IMR-90 (cell line): ENCODE measurements around the gene MARCOL. TPM values are rescaled to one million over a fixed set of nuclear protein-coding genes. Genes with fewer than 3 reads are reported as not detected.

ENCODE experiments used
- ATAC-seq: fragments of 200-7000 bp; cut with Tn5 transposase; 2 replicates; pipeline ENCODE4 v1.9.1; 2020; ENCODE audit warnings: low read depth, mild to moderate bottlenecking, moderate library complexity
- Bru-seq: library from RNA; stranded (reverse); fragments of 400-500 nt; gene quantifications from one replicate; lab custom pipeline; 2021; lab: Mats Ljungman, UMichigan
- BruChase-seq, 2 experiments: library from RNA; stranded (reverse); fragments of 400-500 nt; gene quantifications; one replicate each; lab custom pipeline; 2021; lab: Mats Ljungman, UMichigan
- BruUV-seq: library from RNA; stranded (reverse); fragments of 400-500 nt; replicated peaks from 2 replicates; lab custom pipeline; 2021; lab: Mats Ljungman, UMichigan
- CTCF ChIA-PET: fragments of 300-600 bp; formaldehyde crosslinking; extraction: SDS; loops from one replicate; lab custom pipeline; 2021; ENCODE audit warnings: antibody characterized with exemption; lab: Yijun Ruan, JAX
- POLR2A ChIA-PET: fragments of 300-600 bp; sonication (Branson Sonifier 250); formaldehyde crosslinking; loops from one replicate; lab custom pipeline; 2022; ENCODE audit warnings: antibody characterized with exemption; ENCODE audit not compliant: unreplicated experiment; lab: Charles Lee
- DNase-seq: peaks from one replicate; pipeline ENCODE4 v3.0.0; 2013
- H2AFZ ChIP-seq: replicated peaks from 2 replicates; pipeline ENCODE3; 2013; ENCODE audit warnings: low read length, mild to moderate bottlenecking; ENCODE audit not compliant: poor library complexity
- H2AK5ac ChIP-seq: 2 replicates; pipeline ENCODE4 v1.6.1; 2013; ENCODE audit warnings: low read depth, low read length, inconsistent platforms
- H2AK9ac ChIP-seq: replicated peaks from 2 replicates; pipeline ENCODE3; 2013; ENCODE audit warnings: mild to moderate bottlenecking, low read depth, low read length, moderate library complexity; ENCODE audit not compliant: poor library complexity
- H2BK120ac ChIP-seq: 2 replicates; pipeline ENCODE4 v1.6.1; 2013; ENCODE audit warnings: low read depth, low read length, inconsistent platforms
- H2BK15ac ChIP-seq: 3 replicates; pipeline ENCODE4 v1.6.1; 2013; ENCODE audit warnings: low read depth, low read length, inconsistent platforms
- H2BK20ac ChIP-seq: 2 replicates; pipeline ENCODE4 v1.6.1; 2013; ENCODE audit warnings: low read depth, mild to moderate bottlenecking, inconsistent platforms, low read length, moderate library complexity
- H2BK5ac ChIP-seq: 2 replicates; pipeline ENCODE4 v1.6.1; 2013; ENCODE audit warnings: mild to moderate bottlenecking, low read depth, low read length, inconsistent platforms; ENCODE audit not compliant: poor library complexity, severe bottlenecking
- H3K14ac ChIP-seq: replicated peaks from 2 replicates; pipeline ENCODE4 v1.6.1; 2013; ENCODE audit warnings: low read depth, low read length, inconsistent platforms
- H3K18ac ChIP-seq: 2 replicates; pipeline ENCODE4 v1.6.1; 2013; ENCODE audit warnings: low read depth, low read length, control low read depth
- H3K23ac ChIP-seq: 2 replicates; pipeline ENCODE4 v1.6.1; 2013; ENCODE audit warnings: low read depth, low read length, inconsistent platforms
- H3K27ac ChIP-seq: 2 replicates; pipeline ENCODE4 v1.5.1; 2013; ENCODE audit warnings: mild to moderate bottlenecking, control low read depth, low read length; ENCODE audit not compliant: insufficient read depth
- H3K27me3 ChIP-seq: 2 replicates; pipeline ENCODE4 v1.6.1; 2013; ENCODE audit warnings: low read length; ENCODE audit not compliant: control insufficient read depth, insufficient read depth
- H3K36me3 ChIP-seq: 2 replicates; pipeline ENCODE4 v1.6.1; 2013; ENCODE audit warnings: low read length, mixed read lengths; ENCODE audit not compliant: control insufficient read depth, insufficient read depth
- H3K4ac ChIP-seq: 2 replicates; pipeline ENCODE4 v1.6.1; 2013; ENCODE audit warnings: low read depth, low read length, inconsistent platforms
- H3K4me1 ChIP-seq: 2 replicates; pipeline ENCODE4 v1.6.1; 2013; ENCODE audit warnings: low read length, mixed read lengths; ENCODE audit not compliant: control insufficient read depth, insufficient read depth
- H3K4me2 ChIP-seq: 2 replicates; pipeline ENCODE4 v1.6.1; 2013; ENCODE audit warnings: low read depth, mild to moderate bottlenecking, control low read depth, low read length, moderate library complexity
- H3K4me3 ChIP-seq: 2 replicates; pipeline ENCODE4 v1.5.1; 2013; ENCODE audit warnings: low read depth, mild to moderate bottlenecking, control low read depth, low read length, moderate library complexity; ENCODE audit not compliant: insufficient read depth
- H3K56ac ChIP-seq: 2 replicates; pipeline ENCODE4 v1.6.1; 2013; ENCODE audit warnings: low read length, inconsistent platforms; ENCODE audit not compliant: insufficient read depth; ENCODE audit errors: extremely low read depth
- H3K79me1 ChIP-seq, 2 experiments: 2 replicates each; pipeline ENCODE4 v1.6.1; 2013; ENCODE audit warnings: low read length in 2 of 2, inconsistent platforms in 1 of 2, low read depth in 1 of 2
- H3K9ac ChIP-seq: 2 replicates; pipeline ENCODE4 v1.6.1; 2013; ENCODE audit warnings: low read depth, low read length, control low read depth
- H3K9me1 ChIP-seq: 2 replicates; pipeline ENCODE4 v1.6.1; 2013; ENCODE audit warnings: low read length, inconsistent platforms; ENCODE audit not compliant: insufficient read depth
- H3K9me3 ChIP-seq: 2 replicates; pipeline ENCODE4 v1.6.1; 2013; ENCODE audit warnings: low read length; ENCODE audit not compliant: control insufficient read depth, insufficient read depth
- H4K20me1 ChIP-seq: 2 replicates; pipeline ENCODE4 v1.6.1; 2013; ENCODE audit warnings: low read length, inconsistent platforms; ENCODE audit not compliant: insufficient read depth
- H4K5ac ChIP-seq: 2 replicates; pipeline ENCODE4 v1.6.1; 2013; ENCODE audit warnings: mild to moderate bottlenecking, low read depth, low read length, control low read depth
- H4K8ac ChIP-seq, 2 experiments: 2 replicates each; pipeline ENCODE4 v1.6.1; 2013; ENCODE audit warnings: low read depth in 2 of 2, low read length in 2 of 2, control low read depth in 1 of 2, inconsistent platforms in 1 of 2
- H4K91ac ChIP-seq: 2 replicates; pipeline ENCODE4 v1.6.1; 2013; ENCODE audit warnings: low read depth, low read length, inconsistent platforms; ENCODE audit not compliant: insufficient read depth
- BHLHE40 ChIP-seq: fragments of 150-350 bp; IDR thresholded peaks from 2 replicates; pipeline ENCODE4 v1.6.1; 2016; ENCODE audit warnings: mild to moderate bottlenecking, low read depth, low read length
- CEBPB ChIP-seq: IDR thresholded peaks from 2 replicates; pipeline ENCODE4 v1.6.1; 2012; ENCODE audit warnings: low read depth, low read length, improper control_type of control experiment
- CHD1 ChIP-seq: IDR thresholded peaks from 2 replicates; pipeline ENCODE4 v1.6.1; 2012; ENCODE audit warnings: low read depth, low read length, improper control_type of control experiment
- FOS ChIP-seq: fragments of 150-350 bp; IDR thresholded peaks from 2 replicates; pipeline ENCODE4 v1.6.1; 2016; ENCODE audit warnings: low read depth, low read length
- MAFK ChIP-seq: IDR thresholded peaks from 2 replicates; pipeline ENCODE4 v1.6.1; 2012; ENCODE audit warnings: low read depth, low read length, improper control_type of control experiment
- MAZ ChIP-seq: IDR thresholded peaks from 2 replicates; pipeline ENCODE4 v1.6.1; 2012; ENCODE audit warnings: low read depth, mild to moderate bottlenecking, low read length, improper control_type of control experiment, moderate library complexity, borderline replicate concordance
- MXI1 ChIP-seq: IDR thresholded peaks from 2 replicates; pipeline ENCODE4 v1.6.1; 2012; ENCODE audit warnings: low read depth, mild to moderate bottlenecking, low read length, moderate library complexity, borderline replicate concordance
- NFE2L2 ChIP-seq: fragments of 150-350 bp; IDR thresholded peaks from 2 replicates; pipeline ENCODE4 v1.6.1; 2016; ENCODE audit warnings: low read depth, mild to moderate bottlenecking, low read length
- POLR2A ChIP-seq: IDR thresholded peaks from 2 replicates; pipeline ENCODE4 v1.6.1; 2012; ENCODE audit warnings: mild to moderate bottlenecking, low read depth, low read length
- RAD21 ChIP-seq: IDR thresholded peaks from 2 replicates; pipeline ENCODE4 v1.6.1; 2012; ENCODE audit warnings: low read length, improper control_type of control experiment
- RCOR1 ChIP-seq: IDR thresholded peaks from 2 replicates; pipeline ENCODE4 v1.6.1; 2012; ENCODE audit warnings: mild to moderate bottlenecking, low read length, improper control_type of control experiment; ENCODE audit not compliant: insufficient replicate concordance
- SMC3 ChIP-seq: fragments of 150-350 bp; IDR thresholded peaks from 2 replicates; pipeline ENCODE4 v1.6.1; 2016; ENCODE audit warnings: low read depth, mild to moderate bottlenecking, antibody characterized with exemption, low read length, moderate library complexity
- WGBS, 2 experiments: methylation state at CpG; one replicate each; pipeline versions ENCODE4 v1.1.5 to v1.1.7; 2013; ENCODE audit warnings: missing lambda C conversion rate in 2 of 2; ENCODE audit not compliant: insufficient read length in 1 of 2; ENCODE audit errors: extremely low coverage in 2 of 2; 5-methylcytosine and 5-hydroxymethylcytosine counted together
- dilution Hi-C: fragments of 300-500 bp; cut with HindIII; formaldehyde crosslinking; loops from one replicate; pipeline ENCODE4 v1.14.3; 2018; ENCODE audit warnings: low sequenced_read_pairs; ENCODE audit not compliant: unreplicated experiment
- in situ Hi-C: fragments of 300-500 bp; cut with MboI; formaldehyde crosslinking; loops from 3 replicates; pipeline ENCODE4 v1.14.3; 2019; ENCODE audit warnings: low sequenced_read_pairs, inconsistent platforms, mixed read lengths
- intact Hi-C: fragments of 100-400 bp; cut with micrococcal nuclease; formaldehyde crosslinking; loops from 2 replicates; pipeline ENCODE4 v1.10.0; 2022
- long read RNA-seq: library from polyadenylated mRNA; unstranded; transcript quantifications from one replicate; pipeline ENCODE4 v2.0.0, GENCODE V29; 2021; ENCODE audit not compliant: unreplicated experiment
- polyA plus RNA-seq, 3 experiments: library from polyadenylated mRNA; depleted of rRNA; stranded (reverse); fragments of >200 nt; gene quantifications; 2 replicates each; pipeline ENCODE4 v1.2.3, GENCODE V29; 2012; ENCODE audit warnings: low replicate concordance in 1 of 3
- total RNA-seq: library from RNA; depleted of rRNA; stranded (reverse); fragments of >200 nt; gene quantifications from 2 replicates; pipeline ENCODE4 v1.2.3, GENCODE V29; 2012; rRNA removed
- TF ChIP-seq, protein P1 (sequence below): fragments of 150-350 bp; IDR thresholded peaks from 2 replicates; pipeline ENCODE4 v1.6.1; 2016; ENCODE audit warnings: low read depth, mild to moderate bottlenecking, low read length, moderate library complexity, borderline replicate concordance
- TF ChIP-seq, protein P2 (sequence below): conservative IDR thresholded peaks from 2 replicates; pipeline ENCODE4 v1.5.1; 2012; ENCODE audit warnings: mild to moderate bottlenecking, low read depth, low read length, improper control_type of control experiment

MARCOL gene, protein sequence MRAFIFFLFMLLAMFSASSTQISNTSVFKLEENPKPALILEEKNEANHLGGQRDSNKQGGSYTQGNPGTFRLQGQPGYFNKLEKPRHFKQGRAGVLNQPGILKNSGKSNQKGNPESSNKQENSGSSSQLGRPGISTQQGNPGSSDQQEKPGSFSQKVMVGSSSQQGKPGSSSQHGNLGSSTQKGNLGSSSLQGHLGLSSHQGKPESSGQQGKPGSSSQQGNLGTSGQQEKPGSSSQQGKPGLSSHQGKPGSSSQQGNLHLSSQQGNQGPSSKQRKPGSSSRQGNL
- not detected in 2 replicates for total RNA-seq
- not detected in 2 replicates for polyA plus RNA-seq (2012; rRNA removed)
- not detected in 2 replicates for polyA plus RNA-seq (2012; cell fraction: cytosol; rRNA removed)
- polyA plus RNA-seq (2012; cell fraction: nucleus; rRNA removed; ENCODE audit: low replicate concordance), result not detected in 2 replicates
- not detected for Bru-seq, nascent RNA
- not detected for BruChase-seq, experiment 1, labeled RNA remaining after a 6-hour chase
- not detected for BruChase-seq, experiment 2, labeled RNA remaining after a 2-hour chase
- long read RNA-seq, result 0 reads

DNA sequence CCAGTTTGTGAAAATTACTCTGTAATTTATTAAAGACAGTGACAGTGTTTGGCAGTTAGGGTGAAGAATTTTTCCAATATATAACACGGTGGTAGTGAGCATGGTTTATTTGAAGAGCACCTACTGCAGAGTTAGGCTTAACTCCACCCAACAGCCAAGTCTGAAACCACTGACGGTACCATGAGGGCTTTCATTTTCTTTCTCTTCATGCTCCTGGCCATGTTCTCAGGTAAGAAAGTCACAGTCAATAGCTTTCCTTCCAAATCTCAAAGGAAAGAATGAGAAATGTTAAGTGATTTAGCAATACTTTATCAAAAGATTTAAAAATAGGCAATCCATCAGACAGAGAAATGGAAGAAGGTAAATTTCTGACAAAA, at the start of gene MARCOL:
Gene MARCOL (plus strand): TSS at position 108 of the 377 bp plus-strand sequence. CDS start 73 bp downstream, at position 181.
- no peak within 1 kb of the TSS for H2AFZ ChIP-seq
- ATAC-seq (no peak), DNase-seq (no peak)
- H3K23ac ChIP-seq, result no peak within 1 kb of the TSS
- H4K20me1 ChIP-seq, result no peaks in the 10 kb centered on the region
- no peak within 1 kb of the TSS for H4K8ac ChIP-seq
- in situ Hi-C loops, result no loop called here
- no peak within 1 kb of the TSS for H3K18ac ChIP-seq
- no peaks in the 10 kb centered on the region for H3K79me1 ChIP-seq
- no peak within 1 kb of the TSS for H3K14ac ChIP-seq
- H2BK120ac ChIP-seq, result no peak within 1 kb of the TSS
- no peak within 1 kb of the TSS for H3K4me3 ChIP-seq
- H4K5ac ChIP-seq, result no peak within 1 kb of the TSS
- dilution Hi-C loops, result no loop called here
- WGBS, 2 experiments, result no CpG with 5 or more reads among the region's 2 CpGs
- H3K27ac ChIP-seq, result no peak within 1 kb of the TSS
- no peak within 1 kb of the TSS for H4K91ac ChIP-seq
- no peak within 1 kb of the TSS for H3K4ac ChIP-seq
- no peak within 1 kb of the TSS for H3K9ac ChIP-seq
- CTCF ChIA-PET, result interaction anchor here (0.5 kb wide), 1 partner anchor 1167 kb away, joined by 4 read pairs; no protein-coding TSS in a partner anchor
- no peaks in the 10 kb centered on the region for H3K36me3 ChIP-seq
- H3K27me3 ChIP-seq, result no peaks in the 10 kb centered on the region
- POLR2A ChIA-PET, result no interaction called here
- no peak within 1 kb of the TSS for H2BK5ac ChIP-seq
- no peaks in the 10 kb centered on the region for H3K4me1 ChIP-seq
- intact Hi-C loops, result no loop called here
- no TSS peak for BruUV-seq
- H2BK20ac ChIP-seq, result no peak within 1 kb of the TSS
- H3K56ac ChIP-seq, result no peak within 1 kb of the TSS
- H2BK15ac ChIP-seq, result no peak within 1 kb of the TSS
- H3K9me1 ChIP-seq, result no peaks in the 10 kb centered on the region
- no peak within 1 kb of the TSS for H2AK5ac ChIP-seq
- no peaks in the 10 kb centered on the region; the same call in 1 of the 2 replicates for H3K9me3 ChIP-seq
- no peak within 1 kb of the TSS for H2AK9ac ChIP-seq
- H3K4me2 ChIP-seq, result no peak within 1 kb of the TSS
- TF ChIP-seq RCOR1 (no peak), POLR2A (no peak), RAD21 (no peak), MAFK (no peak), CHD1 (no peak), NFE2L2 (no peak), BHLHE40 (no peak), MXI1 (no peak), FOS (no peak), MAZ (no peak), CEBPB (no peak), SMC3 (no peak)
- TF ChIP-seq, protein P1, sequence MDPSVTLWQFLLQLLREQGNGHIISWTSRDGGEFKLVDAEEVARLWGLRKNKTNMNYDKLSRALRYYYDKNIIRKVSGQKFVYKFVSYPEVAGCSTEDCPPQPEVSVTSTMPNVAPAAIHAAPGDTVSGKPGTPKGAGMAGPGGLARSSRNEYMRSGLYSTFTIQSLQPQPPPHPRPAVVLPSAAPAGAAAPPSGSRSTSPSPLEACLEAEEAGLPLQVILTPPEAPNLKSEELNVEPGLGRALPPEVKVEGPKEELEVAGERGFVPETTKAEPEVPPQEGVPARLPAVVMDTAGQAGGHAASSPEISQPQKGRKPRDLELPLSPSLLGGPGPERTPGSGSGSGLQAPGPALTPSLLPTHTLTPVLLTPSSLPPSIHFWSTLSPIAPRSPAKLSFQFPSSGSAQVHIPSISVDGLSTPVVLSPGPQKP, result no peak
- TF ChIP-seq, protein P2, sequence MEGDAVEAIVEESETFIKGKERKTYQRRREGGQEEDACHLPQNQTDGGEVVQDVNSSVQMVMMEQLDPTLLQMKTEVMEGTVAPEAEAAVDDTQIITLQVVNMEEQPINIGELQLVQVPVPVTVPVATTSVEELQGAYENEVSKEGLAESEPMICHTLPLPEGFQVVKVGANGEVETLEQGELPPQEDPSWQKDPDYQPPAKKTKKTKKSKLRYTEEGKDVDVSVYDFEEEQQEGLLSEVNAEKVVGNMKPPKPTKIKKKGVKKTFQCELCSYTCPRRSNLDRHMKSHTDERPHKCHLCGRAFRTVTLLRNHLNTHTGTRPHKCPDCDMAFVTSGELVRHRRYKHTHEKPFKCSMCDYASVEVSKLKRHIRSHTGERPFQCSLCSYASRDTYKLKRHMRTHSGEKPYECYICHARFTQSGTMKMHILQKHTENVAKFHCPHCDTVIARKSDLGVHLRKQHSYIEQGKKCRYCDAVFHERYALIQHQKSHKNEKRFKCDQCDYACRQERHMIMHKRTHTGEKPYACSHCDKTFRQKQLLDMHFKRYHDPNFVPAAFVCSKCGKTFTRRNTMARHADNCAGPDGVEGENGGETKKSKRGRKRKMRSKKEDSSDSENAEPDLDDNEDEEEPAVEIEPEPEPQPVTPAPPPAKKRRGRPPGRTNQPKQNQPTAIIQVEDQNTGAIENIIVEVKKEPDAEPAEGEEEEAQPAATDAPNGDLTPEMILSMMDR, result no peak
